ENCODE data around the gene HPCAL1.
A peak's percentile ranks its signal among the peaks of the same experiment; 100 is the strongest.

HPCAL1 gene

DNA sequence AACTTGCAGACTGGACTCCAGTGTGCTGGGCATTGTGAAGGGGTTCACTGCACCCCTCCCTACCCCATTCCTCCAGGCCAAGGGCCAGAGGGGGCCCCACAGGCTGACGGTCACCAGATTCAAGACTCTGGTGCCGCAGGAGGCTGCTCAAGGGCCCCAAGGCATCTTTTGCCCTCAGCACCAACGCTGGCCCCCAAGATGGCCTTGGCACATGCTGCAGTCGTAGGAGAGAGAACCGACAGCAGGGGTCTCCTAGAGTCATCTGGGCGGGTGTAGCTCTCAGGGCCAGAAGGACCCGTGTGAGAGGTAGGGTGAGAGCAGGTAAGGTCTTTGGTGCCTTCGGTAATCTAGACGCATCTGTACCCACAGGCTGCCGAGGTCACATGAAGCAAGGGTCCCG, 164.1 kb downstream of the HPCAL1 start:
- DNase-seq (ENCODE audit: low spot score): peak; percentile 14

- DNase-seq (ENCODE audit: low spot score): no peak
These were observed 164.7 kb downstream of the HPCAL1 start for GRCh38 chr2:10467401-10467800.

DNA sequence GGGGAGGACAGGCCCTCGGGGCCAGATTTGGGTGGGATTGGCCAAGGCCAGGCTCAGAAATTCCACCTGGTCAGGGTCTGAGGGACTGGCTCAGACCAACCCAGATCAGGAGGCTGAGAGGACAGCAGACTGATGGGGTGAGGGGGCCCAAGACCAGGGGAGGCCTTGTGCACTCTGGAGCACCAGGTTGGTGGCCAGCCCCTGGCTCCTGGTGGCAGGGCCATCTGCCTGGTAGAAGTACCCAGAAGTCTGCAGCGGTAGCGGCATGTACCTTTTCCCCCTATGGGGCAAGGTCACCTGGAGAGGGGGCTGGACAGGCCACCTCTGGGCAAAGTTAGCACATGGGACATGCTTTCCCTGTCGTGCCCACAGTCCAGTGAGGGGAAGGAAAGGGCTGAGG, 166.6 kb downstream of the HPCAL1 start:
- peak; percentile 14 for DNase-seq (ENCODE audit: low spot score)

- DNase-seq (ENCODE audit: low spot score): peak; percentile 13
These were observed 167.4 kb downstream of the HPCAL1 start for GRCh38 chr2:10469955-10470608.

- no peak for DNase-seq (ENCODE audit: low spot score)
These were observed 168.4 kb downstream of the HPCAL1 start for GRCh38 chr2:10471046-10471571.

DNA sequence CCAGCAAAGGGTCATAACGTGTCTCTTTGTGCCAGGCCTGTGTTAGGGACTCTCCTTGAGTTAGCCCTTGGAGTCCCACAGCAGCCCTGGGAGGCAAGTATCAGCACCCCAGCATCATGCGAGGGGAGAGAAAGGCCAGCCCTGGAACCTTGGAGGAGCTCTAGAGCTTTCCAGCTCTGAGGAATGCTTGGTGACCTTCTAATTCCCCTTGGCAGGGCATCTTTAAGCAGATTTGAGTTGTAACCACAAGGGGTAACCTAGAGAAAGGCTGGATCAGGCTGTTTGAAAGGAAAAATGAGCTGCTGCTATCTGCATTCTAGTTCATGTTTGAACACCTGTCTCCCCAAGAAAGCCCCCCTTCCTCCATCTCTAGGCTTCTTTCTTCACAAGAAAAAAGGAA, 169.3 kb downstream of the HPCAL1 start:
- no peak for DNase-seq (ENCODE audit: low spot score)

DNA sequence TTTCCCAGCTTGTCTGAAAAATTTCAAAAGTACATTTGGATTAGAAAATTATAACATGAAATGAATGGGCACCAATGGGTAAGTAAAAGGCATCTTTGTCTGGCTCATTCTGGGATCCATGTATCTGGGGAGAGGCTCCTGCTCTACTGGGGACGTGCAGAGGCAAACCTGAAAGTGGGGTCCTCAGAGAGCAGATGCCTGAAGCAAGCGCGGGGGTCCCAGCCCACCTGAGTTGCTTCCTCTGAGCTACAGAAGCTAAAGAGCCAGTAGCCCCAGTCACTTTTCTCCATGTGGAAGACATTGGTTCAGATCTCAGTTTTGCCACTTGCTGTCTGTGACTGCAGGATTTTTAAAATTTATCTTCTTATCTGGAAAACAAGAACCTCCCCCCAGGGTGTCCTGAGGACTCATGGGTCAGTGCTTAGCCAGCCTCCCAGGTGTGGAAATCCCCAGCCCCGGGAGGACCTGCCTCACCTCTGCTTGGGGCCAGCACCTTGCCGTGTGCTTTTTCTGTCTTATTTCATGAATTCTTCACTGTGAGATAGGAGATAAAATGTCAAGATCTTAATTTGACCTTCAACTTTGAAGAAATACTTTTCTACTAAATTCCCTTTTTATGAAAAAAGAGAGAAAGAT, 170.5 kb downstream of the HPCAL1 start:
- DNase-seq (ENCODE audit: low spot score): no peak

DNA sequence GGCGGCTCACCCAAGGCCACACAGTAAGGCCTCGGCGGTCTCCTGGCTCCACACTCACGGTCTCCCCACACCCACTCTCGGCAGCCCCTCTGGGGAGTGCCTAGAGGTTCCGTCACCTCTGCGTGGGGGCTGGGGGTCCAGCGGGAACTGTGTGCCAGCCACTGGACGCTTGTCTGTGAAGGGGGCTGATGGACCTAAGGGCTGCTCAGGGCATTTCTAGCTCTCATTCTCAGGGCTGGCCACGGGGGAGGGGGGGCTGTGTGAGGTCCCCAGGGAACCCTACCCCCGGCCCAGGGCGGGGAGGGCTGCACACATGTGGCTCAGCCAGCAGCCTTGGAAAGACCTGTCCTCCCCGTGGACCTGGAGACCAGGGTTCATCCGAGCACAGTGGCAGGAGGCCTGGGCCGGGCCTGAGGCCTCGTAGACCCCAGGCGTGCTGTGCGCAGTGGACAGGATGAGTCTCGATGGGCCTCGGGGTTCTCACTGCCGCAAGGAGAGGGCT, 172.6 kb downstream of the HPCAL1 start:
- DNase-seq (ENCODE audit: low spot score): no peak

DNA sequence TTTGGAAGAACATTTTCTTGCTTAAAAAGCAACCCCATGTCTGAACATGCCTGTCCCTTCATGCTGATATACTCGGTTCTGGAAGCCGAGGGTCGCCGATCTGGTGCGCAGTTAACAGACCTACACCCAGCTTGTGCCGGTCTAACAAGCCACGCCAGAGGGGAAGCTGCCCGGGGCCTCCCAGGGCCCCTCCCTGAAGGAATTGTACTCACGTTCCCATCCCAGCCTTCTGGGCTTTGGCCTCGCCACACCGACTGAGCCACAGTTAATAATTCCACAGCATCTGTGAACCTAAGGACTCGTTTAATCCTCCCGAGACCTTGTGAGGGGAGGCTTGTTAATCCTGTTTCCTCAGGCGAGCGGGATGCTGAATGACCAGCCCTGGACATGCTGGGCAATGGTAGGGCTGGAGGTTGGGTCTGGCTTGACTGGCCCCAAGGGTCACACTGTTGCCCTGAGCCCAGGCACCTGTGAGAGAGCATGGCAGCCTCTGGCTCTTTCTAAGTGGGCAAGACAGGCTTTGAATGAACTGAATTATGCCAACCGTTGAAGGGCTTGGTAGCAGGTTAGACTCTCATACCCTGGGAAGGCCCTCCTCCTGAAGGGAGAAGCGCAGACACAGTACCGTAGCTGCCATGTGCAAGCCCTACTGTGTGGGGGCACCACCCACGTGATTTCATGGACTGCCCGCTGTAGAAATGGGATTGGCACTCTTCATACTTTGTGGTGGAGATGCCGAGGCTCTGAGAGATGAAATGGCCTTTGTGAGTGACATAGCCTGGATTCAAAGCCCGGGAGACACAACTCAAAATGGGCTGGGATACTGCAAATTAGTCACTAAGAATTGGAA, 173.3 kb downstream of the HPCAL1 start:
- DNase-seq (ENCODE audit: low spot score): no peak

GRCh38 chr2:10476723-10477442, 174.2 kb downstream of the HPCAL1 start:
- DNase-seq (ENCODE audit: low spot score): no peak
